Neural crest cell (in vitro differentiated cells): ENCODE results near the gene RAPGEF6. TPM values are rescaled to one million over a fixed set of nuclear protein-coding genes. Genes with fewer than 3 reads are reported as not detected.
"Not testable (repeated sequence)": the region's sequence is repeated elsewhere in the genome, so short reads cannot be mapped to it uniquely, and the experiment has no call there.

Source experiments
- DNase-seq: peaks from one replicate; pipeline ENCODE4 v3.0.0; 2021; ENCODE audit warnings: low read depth, mixed read lengths, low spot score
- H3K27ac Mint-ChIP-seq: one replicate; pipeline ENCODE4 v1.8.0; 2021; ENCODE audit warnings: mild to moderate bottlenecking, mixed read lengths; ENCODE audit not compliant: unreplicated experiment
- H3K27me3 Mint-ChIP-seq: 2 replicates; pipeline ENCODE4 v1.8.0; 2021; ENCODE audit warnings: low read depth, mild to moderate bottlenecking, mixed read lengths
- H3K36me3 Mint-ChIP-seq: 2 replicates; pipeline ENCODE4 v1.8.0; 2021; ENCODE audit warnings: low read depth, mild to moderate bottlenecking, mixed read lengths
- H3K4me1 Mint-ChIP-seq: 2 replicates; pipeline ENCODE4 v1.8.0; 2021; ENCODE audit warnings: mixed read lengths
- H3K4me3 Mint-ChIP-seq: one replicate; pipeline ENCODE4 v1.8.0; 2021; ENCODE audit warnings: mild to moderate bottlenecking, mixed read lengths
- H3K9me3 Mint-ChIP-seq: 2 replicates; pipeline ENCODE4 v1.8.0; 2021; ENCODE audit warnings: mixed read lengths
- CTCF ChIP-seq: fragments of 200-600 bp; sonication (generic); conservative IDR thresholded peaks from 2 replicates; pipeline ENCODE4 v1.5.0; 2021; ENCODE audit warnings: antibody characterized with exemption, mild to moderate bottlenecking
- total RNA-seq: library from RNA; stranded (reverse); gene quantifications from 2 replicates; pipeline ENCODE4 v1.2.1, GENCODE V29; 2021

The RAPGEF6 gene
- total RNA-seq, 1 donor from 2014 or later: 28.0 TPM

DNA sequence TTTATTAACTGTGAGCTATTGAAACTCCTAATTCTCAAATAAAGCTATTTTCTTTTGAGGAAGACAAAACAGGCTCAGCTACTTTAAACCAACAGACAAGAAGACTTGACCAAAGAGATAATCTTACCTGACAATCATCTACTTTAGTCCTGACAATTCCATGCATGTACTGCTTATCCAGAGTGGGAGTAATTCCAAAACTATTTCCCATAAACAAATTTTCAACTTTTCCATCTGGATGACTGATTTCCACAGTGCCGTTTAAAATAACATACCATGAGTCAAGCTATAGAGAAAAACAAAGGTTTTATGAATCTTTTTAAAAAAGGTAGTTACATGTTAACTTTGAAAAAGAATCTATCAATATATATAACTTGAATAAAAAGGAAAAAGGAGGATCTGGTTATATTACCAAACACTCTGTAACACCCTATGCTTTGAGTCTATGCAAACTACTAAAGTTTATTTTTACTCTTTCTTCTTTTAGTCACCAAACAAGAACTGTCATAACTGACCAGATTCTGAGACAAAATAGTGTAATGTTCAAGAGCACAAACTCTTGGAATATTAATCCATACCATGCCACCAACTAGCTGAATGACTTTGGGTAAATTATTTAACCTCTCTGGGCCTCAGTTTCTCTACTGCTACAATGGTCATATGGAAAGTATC is 129.7 kb downstream of the RAPGEF6 start:
- peaks cover 4% of the 10 kb centered on the region for H3K36me3 Mint-ChIP-seq
- TF ChIP-seq CTCF: no peak
- no peaks in the 10 kb centered on the region for H3K27me3 Mint-ChIP-seq
- no peaks in the 10 kb centered on the region for H3K9me3 Mint-ChIP-seq
- DNase-seq: no peak
- H3K4me3 Mint-ChIP-seq: no peak overlapping the region
- no peaks in the 10 kb centered on the region for H3K4me1 Mint-ChIP-seq
- no peak overlapping the region for H3K27ac Mint-ChIP-seq

DNA sequence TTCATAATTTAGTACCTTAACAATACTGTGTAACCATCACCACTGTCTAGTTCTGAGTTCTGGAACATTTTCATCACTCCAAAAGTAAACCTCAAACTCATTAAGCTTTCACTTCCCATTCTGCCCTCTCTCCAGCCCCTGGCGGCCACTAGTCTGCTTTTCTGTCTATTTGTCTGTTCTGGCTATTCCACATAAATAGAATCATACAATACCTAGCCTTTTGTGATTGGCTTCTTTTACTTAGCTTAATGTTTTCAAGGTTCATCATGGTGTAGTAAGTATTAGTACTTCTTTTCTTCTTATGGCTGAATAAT is 138.7 kb downstream of the RAPGEF6 start:
- Mint-ChIP-seq H3K4me1 (peaks cover 6% of the 10 kb centered on the region), H3K27ac (no peak overlapping the region), H3K27me3 (no peaks in the 10 kb centered on the region), H3K36me3 (peaks cover 26% of the 10 kb centered on the region), H3K4me3 (no peak overlapping the region), H3K9me3 (no peaks in the 10 kb centered on the region)
- DNase-seq: no peak
- no peak for TF ChIP-seq CTCF

DNA sequence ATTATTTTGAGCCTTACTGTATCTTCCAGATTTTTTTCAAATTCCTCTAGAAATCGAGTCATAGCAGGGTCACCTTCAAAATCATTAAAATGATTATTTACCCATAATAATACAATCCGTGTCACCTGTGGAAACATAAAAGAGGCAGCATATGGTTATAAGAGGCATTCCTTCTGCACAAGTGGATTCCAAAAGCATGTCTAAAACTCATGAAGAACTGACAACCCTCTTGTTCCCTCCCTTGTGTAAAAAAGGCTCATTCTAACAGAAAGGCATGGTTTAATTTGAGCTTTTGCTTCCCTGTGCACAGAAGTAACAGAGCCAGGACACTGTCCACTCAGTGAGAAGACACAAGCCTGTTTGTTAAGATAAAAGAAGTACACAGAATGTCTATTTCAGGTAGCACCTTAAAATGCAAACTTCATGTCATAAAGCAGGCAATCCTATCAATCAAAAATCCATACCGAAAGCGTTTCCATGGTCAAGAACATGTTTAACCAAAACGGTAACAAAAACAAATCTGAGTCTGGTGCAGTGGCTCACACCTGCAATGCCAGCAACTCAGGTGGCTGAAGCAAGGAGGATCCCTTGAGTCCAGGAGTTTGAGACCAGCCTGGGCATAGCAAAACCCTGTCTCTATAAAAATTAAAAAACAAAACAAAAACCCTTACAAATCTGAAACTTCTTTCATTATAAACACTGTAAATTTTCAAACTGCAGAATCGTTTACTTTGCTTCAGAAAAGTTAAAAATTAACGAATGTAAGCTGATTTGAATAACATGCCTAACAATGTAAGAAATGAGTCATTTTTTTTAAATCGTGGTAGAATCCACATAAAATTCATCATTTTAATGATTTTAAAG is 139.3 kb downstream of the RAPGEF6 start:
- Mint-ChIP-seq H3K4me3 (no peak overlapping the region), H3K36me3 (peaks cover 26% of the 10 kb centered on the region), H3K27me3 (no peaks in the 10 kb centered on the region), H3K27ac (no peak overlapping the region), H3K9me3 (no peaks in the 10 kb centered on the region), H3K4me1 (peaks cover 6% of the 10 kb centered on the region)
- TF ChIP-seq CTCF: no peak
- DNase-seq: no peak

GRCh38 chr5:131491749-131492148 is 143.3 kb downstream of the RAPGEF6 start:
- Mint-ChIP-seq H3K9me3 (no peaks in the 10 kb centered on the region), H3K27me3 (no peaks in the 10 kb centered on the region), H3K4me1 (no peaks in the 10 kb centered on the region), H3K27ac (no peak overlapping the region), H3K36me3 (peaks cover 33% of the 10 kb centered on the region), H3K4me3 (no peak overlapping the region)
- no peak for TF ChIP-seq CTCF
- DNase-seq: no peak

DNA sequence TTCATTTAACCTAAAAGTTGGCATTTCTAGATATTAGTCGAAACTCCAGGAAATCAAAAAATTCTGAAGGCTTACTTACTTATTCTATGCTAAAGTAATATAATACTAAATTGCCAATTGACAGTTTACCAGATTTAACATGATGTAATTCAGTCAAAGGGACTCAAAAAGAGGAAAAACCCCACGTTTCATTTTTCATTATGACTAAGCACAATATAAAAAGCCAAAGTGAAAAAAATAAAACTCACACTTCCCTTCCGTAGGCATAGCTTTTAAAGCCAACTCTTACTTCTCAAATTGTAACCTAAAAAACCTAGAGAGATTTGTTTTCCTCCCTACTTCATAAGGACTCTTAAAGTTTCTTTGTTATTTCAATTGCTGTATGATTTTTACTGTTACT is 146.6 kb downstream of the RAPGEF6 start:
- no peaks in the 10 kb centered on the region for H3K27me3 Mint-ChIP-seq
- peaks cover 33% of the 10 kb centered on the region for H3K36me3 Mint-ChIP-seq
- no peak for TF ChIP-seq CTCF
- no peak overlapping the region for H3K27ac Mint-ChIP-seq
- H3K4me1 Mint-ChIP-seq: no peaks in the 10 kb centered on the region
- H3K9me3 Mint-ChIP-seq: no peaks in the 10 kb centered on the region
- H3K4me3 Mint-ChIP-seq: no peak overlapping the region
- DNase-seq: no peak

DNA sequence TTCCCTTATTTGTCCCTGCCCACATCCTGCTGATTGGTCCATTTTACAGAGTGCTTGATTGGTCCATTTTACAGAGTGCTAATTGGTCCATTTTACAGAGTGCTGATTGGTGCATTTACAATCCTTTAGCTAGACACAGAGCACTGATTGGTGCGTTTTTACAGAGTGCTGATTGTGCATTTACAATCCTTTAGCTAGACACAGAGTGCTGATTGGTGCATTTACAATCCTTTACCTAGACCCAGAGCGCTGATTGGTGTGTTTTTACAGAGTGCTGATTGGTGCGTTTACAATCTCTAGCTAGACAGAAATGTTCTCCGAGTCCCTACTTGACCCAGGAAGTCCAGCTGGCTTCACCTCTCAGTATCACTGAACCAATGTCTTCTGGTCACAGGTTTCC is 147.7 kb downstream of the RAPGEF6 start:
- peaks cover 30% of the 10 kb centered on the region for H3K36me3 Mint-ChIP-seq
- H3K9me3 Mint-ChIP-seq, H3K27me3 Mint-ChIP-seq, H3K27ac Mint-ChIP-seq, DNase-seq, H3K4me3 Mint-ChIP-seq, H3K4me1 Mint-ChIP-seq: not testable (repeated sequence)
